ENCODE data around the gene FHIT.
"Not testable (repeated sequence)": the region's sequence is repeated elsewhere in the genome, so short reads cannot be mapped to it uniquely, and the experiment has no call there.

The FHIT gene

GRCh38 chr3:61224823-61225222 is 26.4 kb downstream of the FHIT start:
- no peak for DNase-seq

GRCh38 chr3:61223451-61223850 is 27.8 kb downstream of the FHIT start:
- no peak for DNase-seq

- no peak for DNase-seq
Observed at GRCh38 chr3:61222467-61222866, 28.8 kb downstream of the FHIT start.

GRCh38 chr3:61221759-61222362 is 29.4 kb downstream of the FHIT start:
- DNase-seq, result no peak

GRCh38 chr3:61218504-61218903 is 32.7 kb downstream of the FHIT start:
- DNase-seq, result no peak

- DNase-seq, result not testable (repeated sequence)
Observed at GRCh38 chr3:61216171-61216570, 35.1 kb downstream of the FHIT start.

GRCh38 chr3:61202086-61202485 is 49.2 kb downstream of the FHIT start:
- DNase-seq, result no peak

- no peak for DNase-seq
Observed at GRCh38 chr3:61201071-61201470, 50.2 kb downstream of the FHIT start.

GRCh38 chr3:61200270-61200669 is 51.0 kb downstream of the FHIT start:
- no peak for DNase-seq

- DNase-seq, result no peak
Observed at GRCh38 chr3:61199843-61200242, 51.4 kb downstream of the FHIT start.

GRCh38 chr3:61194892-61195538 is 56.2 kb downstream of the FHIT start:
- DNase-seq, result no peak

- no peak for DNase-seq
Observed at GRCh38 chr3:61192222-61192621, 59.0 kb downstream of the FHIT start.

GRCh38 chr3:61190205-61190604 is 61.0 kb downstream of the FHIT start:
- DNase-seq, result not testable (repeated sequence)

- DNase-seq, result no peak
Observed at GRCh38 chr3:61186030-61186429, 65.2 kb downstream of the FHIT start.

- DNase-seq, result no peak
Observed at GRCh38 chr3:61184956-61185355, 66.3 kb downstream of the FHIT start.

- DNase-seq, result no peak
Observed at GRCh38 chr3:61182662-61183061, 68.6 kb downstream of the FHIT start.

GRCh38 chr3:61181874-61182273 is 69.4 kb downstream of the FHIT start:
- peak; percentile 10 for DNase-seq

- DNase-seq, result no peak
Observed at GRCh38 chr3:61180206-61180605, 71.0 kb downstream of the FHIT start.

GRCh38 chr3:61178167-61178566 is 73.1 kb downstream of the FHIT start:
- DNase-seq, result no peak

GRCh38 chr3:61177450-61177849 is 73.8 kb downstream of the FHIT start:
- no peak for DNase-seq

- no peak for DNase-seq
Observed at GRCh38 chr3:61173676-61174075, 77.6 kb downstream of the FHIT start.

- no peak for DNase-seq
Observed at GRCh38 chr3:61172684-61173083, 78.6 kb downstream of the FHIT start.

GRCh38 chr3:61172203-61172602 is 79.0 kb downstream of the FHIT start:
- no peak for DNase-seq

GRCh38 chr3:61169621-61170251 is 81.5 kb downstream of the FHIT start:
- DNase-seq, result no peak

- no peak for DNase-seq
Observed at GRCh38 chr3:61168286-61168685, 83.0 kb downstream of the FHIT start.
